ENCODE results near the gene HERC6. TPM values are rescaled to one million over a fixed set of nuclear protein-coding genes. Genes with fewer than 3 reads are reported as not detected.
A peak's percentile ranks its signal among the peaks of the same experiment; 100 is the strongest.
"Not testable (repeated sequence)": the region's sequence is repeated elsewhere in the genome, so short reads cannot be mapped to it uniquely, and the experiment has no call there.

Gene HERC6
- total and polyA plus RNA-seq, 9 of the 15 experiments (the other 6 are each of a cell fraction or from before 2014, with no cell fraction given) = 0.01 to 0.68 (median 0.15) TPM

DNA sequence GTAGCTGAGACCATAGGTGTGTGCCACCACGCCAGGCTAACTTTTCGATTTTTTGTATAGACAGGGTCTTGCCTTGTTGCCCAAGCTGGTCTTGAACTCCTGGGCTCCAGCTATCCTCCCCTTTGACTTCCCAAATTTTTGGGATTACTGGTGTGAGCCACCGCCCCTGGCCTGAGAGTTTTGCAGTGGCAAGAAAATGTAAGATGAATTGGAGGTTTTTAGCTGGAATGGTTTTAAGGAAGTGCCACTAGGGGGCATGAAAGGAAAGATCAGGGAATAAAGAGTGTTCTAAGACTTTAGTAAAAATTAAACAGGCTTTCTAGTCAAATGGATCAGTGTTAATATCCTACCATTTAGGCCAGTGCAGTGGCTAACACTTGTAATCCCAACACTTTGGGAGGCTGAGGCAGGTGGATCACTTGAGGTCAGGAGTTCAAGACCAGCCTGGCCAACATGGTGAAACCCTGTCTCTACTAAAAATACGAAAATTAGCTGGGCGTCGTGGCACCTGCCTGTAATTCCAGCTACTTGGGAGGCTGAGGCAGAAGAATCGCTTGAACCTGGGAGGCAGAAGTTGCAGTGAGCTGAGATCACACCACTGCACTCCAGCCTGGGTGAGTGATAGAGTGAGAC is 9.4 kb upstream of the HERC6 start:
- intact Hi-C loops (cut with micrococcal nuclease); H3K4me2 ChIP-seq (ENCODE audit: insufficient read depth, low read length); BruUV-seq (replicated peaks); H3K9me1 ChIP-seq (ENCODE audit: control insufficient read depth, insufficient read depth, low read length); H3K36me3 ChIP-seq (ENCODE audit: control insufficient read depth, insufficient read depth, low read length); in situ Hi-C loops (cut with MboI); H3K27me3 ChIP-seq (ENCODE audit: control insufficient read depth in 2 of 2, insufficient read depth in 2 of 2, low read length in 2 of 2); H3K4me3 ChIP-seq; H3K9me3 ChIP-seq (replicated peaks; ENCODE audit: control insufficient read depth, insufficient read depth, low read depth, low read length); H4K20me1 ChIP-seq (replicated peaks; ENCODE audit: control insufficient read depth, insufficient read depth, low read length); H3K4me1 ChIP-seq (replicated peaks in 1 of 2; ENCODE audit: control insufficient read depth in 2 of 2, insufficient read depth in 2 of 2, low read length in 2 of 2); H3K27ac ChIP-seq (ENCODE audit: extremely low read depth, low read depth, low read length); FAIRE-seq; H3K79me2 ChIP-seq (ENCODE audit: control insufficient read depth, insufficient read depth, low read length); H3K9ac ChIP-seq (ENCODE audit: insufficient read depth in 1 of 2, low read depth in 2 of 2, low read length in 2 of 2): not testable (repeated sequence)
- DNase-seq (ENCODE audit: extremely low read depth in 1 of 4, low spot score in 3 of 4) = peak in 1 of 4 experiments; percentile 34
- H2AFZ ChIP-seq (ENCODE audit: low read depth, low read length) = 0 out of 2 replicates have a peak overlapping the region, but pooled peaks have one; percentile 55
- POLR2A ChIA-PET = interaction anchor here (0.7 kb wide), 1 partner anchor 1256 kb away, joined by 3 read pairs; no protein-coding TSS in a partner anchor
- CTCF ChIA-PET (ENCODE audit: low intra/inter-chr PET ratio) = interaction anchor here (0.7 kb wide), 1 partner anchor 146 kb away, joined by 6 read pairs; no protein-coding TSS in a partner anchor
- 8% methylated on average over 7 of the region's 7 CpGs for WGBS (ENCODE audit: insufficient coverage, low coverage, missing lambda C conversion rate)
- TF ChIP-seq SPI1 (IDR thresholded peaks at IDR 0.05; ENCODE audit: borderline replicate concordance, low read depth, low read length) = peak; percentile 49; the same call in 1 of the 2 replicates
- TF ChIP-seq RAD21 (CRISPR knock-in tag; conservative IDR thresholded peaks at IDR 0.05 in 1 of 2, IDR thresholded peaks at IDR 0.05 in 1 of 2) = peak in 1 of 2 experiments; percentile 45; a peak in 2 of 4 replicates
- TF ChIP-seq, protein P1, sequence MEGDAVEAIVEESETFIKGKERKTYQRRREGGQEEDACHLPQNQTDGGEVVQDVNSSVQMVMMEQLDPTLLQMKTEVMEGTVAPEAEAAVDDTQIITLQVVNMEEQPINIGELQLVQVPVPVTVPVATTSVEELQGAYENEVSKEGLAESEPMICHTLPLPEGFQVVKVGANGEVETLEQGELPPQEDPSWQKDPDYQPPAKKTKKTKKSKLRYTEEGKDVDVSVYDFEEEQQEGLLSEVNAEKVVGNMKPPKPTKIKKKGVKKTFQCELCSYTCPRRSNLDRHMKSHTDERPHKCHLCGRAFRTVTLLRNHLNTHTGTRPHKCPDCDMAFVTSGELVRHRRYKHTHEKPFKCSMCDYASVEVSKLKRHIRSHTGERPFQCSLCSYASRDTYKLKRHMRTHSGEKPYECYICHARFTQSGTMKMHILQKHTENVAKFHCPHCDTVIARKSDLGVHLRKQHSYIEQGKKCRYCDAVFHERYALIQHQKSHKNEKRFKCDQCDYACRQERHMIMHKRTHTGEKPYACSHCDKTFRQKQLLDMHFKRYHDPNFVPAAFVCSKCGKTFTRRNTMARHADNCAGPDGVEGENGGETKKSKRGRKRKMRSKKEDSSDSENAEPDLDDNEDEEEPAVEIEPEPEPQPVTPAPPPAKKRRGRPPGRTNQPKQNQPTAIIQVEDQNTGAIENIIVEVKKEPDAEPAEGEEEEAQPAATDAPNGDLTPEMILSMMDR (IDR thresholded peaks at IDR 0.05 in 2 of 3, conservative IDR thresholded peaks at IDR 0.05 in 1 of 3; ENCODE audit: insufficient read depth in 2 of 3, low read depth in 1 of 3, low read length in 3 of 3) = peak; percentile 16 to 58 (median 53); a peak in 5 of 6 replicates
- ATAC-seq = peak; percentile 70
